Sigmoid colon (tissue), 7 donors: ENCODE data around the gene GPBAR1. TPM values are rescaled to one million over a fixed set of nuclear protein-coding genes. Genes with fewer than 3 reads are reported as not detected.

Experiments
- DNase-seq: peaks from one replicate; pipeline ENCODE4 v3.0.0-alpha.2; 2019
- H3K27ac ChIP-seq, 4 donors: fragments of 200-600 bp; sonication (generic); one replicate each; pipeline ENCODE4 v1.5.1; 2016 to 2019; ENCODE audit warnings: mild to moderate bottlenecking in 1 of 4
- H3K27me3 ChIP-seq, 3 donors: fragments of 200-600 bp; sonication (generic); one replicate each; pipeline ENCODE4 v1.5.1; 2019; ENCODE audit warnings: mild to moderate bottlenecking in 1 of 3
- H3K36me3 ChIP-seq, 4 donors: fragments of 200-600 bp; sonication (generic); one replicate each; pipeline ENCODE4 v1.5.1; 2016 to 2019
- H3K4me1 ChIP-seq, 4 donors: fragments of 200-600 bp; sonication (generic); one replicate each; pipeline ENCODE4 v1.5.1; 2017 to 2019
- H3K4me3 ChIP-seq, 4 donors: fragments of 200-600 bp; sonication (generic); one replicate each; pipeline ENCODE4 v1.5.1; 2017 to 2019; ENCODE audit warnings: mild to moderate bottlenecking in 2 of 4, moderate library complexity in 1 of 4
- H3K9me3 ChIP-seq, 4 donors: fragments of 200-600 bp in 3 of 4; sonication (generic) in 3 of 4; one replicate each; pipeline versions ENCODE4 v1.5.1 to v1.6.1; 2013 to 2019
- CTCF ChIP-seq, 4 experiments: fragments of 450-650 bp in 3 of 4; fragments of 200-600 bp in 1 of 4; IDR thresholded peaks; one replicate each; pipeline ENCODE4 v1.5.1; 2016 to 2019; ENCODE audit warnings: antibody characterized with exemption in 4 of 4, mild to moderate bottlenecking in 3 of 4, moderate library complexity in 2 of 4
- EP300 ChIP-seq, 4 donors: sonication (generic); formaldehyde crosslinking; IDR thresholded peaks; one replicate each; pipeline ENCODE4 v1.6.1; 2017; ENCODE audit warnings: antibody characterized with exemption in 4 of 4
- POLR2A ChIP-seq, 2 donors: fragments of 450-650 bp; IDR thresholded peaks; one replicate each; pipeline ENCODE4 v1.6.1; 2016; ENCODE audit warnings: antibody characterized with exemption in 2 of 2, mild to moderate bottlenecking in 2 of 2, moderate library complexity in 2 of 2
- POLR2AphosphoS5 ChIP-seq, 4 donors: sonication (generic); formaldehyde crosslinking; IDR thresholded peaks; one replicate each; pipeline ENCODE4 v1.6.1; 2017; ENCODE audit warnings: antibody characterized with exemption in 4 of 4
- WGBS, 2 donors: extraction: QIAGEN DNeasy Blood & Tissue Kit; methylation state at CpG; one replicate each; pipeline ENCODE4 v1.1.7; 2013; 5-methylcytosine and 5-hydroxymethylcytosine counted together
- intact Hi-C: fragments of 100-400 bp; cut with DNase I; formaldehyde crosslinking; loops from one replicate; pipeline ENCODE4 v1.15.1; 2023
- polyA plus RNA-seq, 3 donors: library from polyadenylated mRNA; stranded (reverse); fragments of 200-250 nt; gene quantifications; one replicate each; pipeline ENCODE4 v1.2.3, GENCODE V29; 2013
- total RNA-seq, 4 donors: library from RNA; depleted of rRNA; stranded (reverse); fragments of >200 nt; gene quantifications; one replicate each; pipeline ENCODE4 v1.1.0, GENCODE V29; 2016
- donor health status: healthy with polysubstance abuse.
- donor health status: Bipolar disorder and iron deficiency.
- donor health status: healthy.

Gene GPBAR1
- total and polyA plus RNA-seq, 7 donors = 0.60 to 7.1 (median 3.1) TPM

- H3K27ac ChIP-seq = peak overlapping the region in 3 of 4 donors; percentile 49 to 89 (median 82)
- peaks cover 29 to 48% (median 33%) of the 10 kb centered on the region in 4 donors for H3K36me3 ChIP-seq
- peaks cover 0 to 69% (median 65%) of the 10 kb centered on the region in 4 donors for H3K4me1 ChIP-seq
- H3K4me3 ChIP-seq = peak overlapping the region in 1 of 4 donors; percentile 20
- peak; percentile 69 for DNase-seq
- no peaks in the 10 kb centered on the region for H3K27me3 ChIP-seq
- 88 to 91% methylated on average over 39 of the region's 39 CpGs for WGBS, 2 donors
- intact Hi-C loops = no loop called here
- TF ChIP-seq EP300 (IDR thresholded peaks at IDR 0.05) (no peak), POLR2A (IDR thresholded peaks at IDR 0.05) (no peak), CTCF (IDR thresholded peaks at IDR 0.05) (no peak), POLR2AphosphoS5 (IDR thresholded peaks at IDR 0.05) (no peak)
- no peaks in the 10 kb centered on the region for H3K9me3 ChIP-seq
Measured at GRCh38 chr2:218262631-218263586, 2.1 kb downstream of the GPBAR1 start.

- 16 to 51% methylated on average over 17 of the region's 17 CpGs for WGBS, 2 donors
- no peaks in the 10 kb centered on the region for H3K27me3 ChIP-seq
- H3K4me1 ChIP-seq = peaks cover 0 to 69% (median 62%) of the 10 kb centered on the region in 4 donors
- TF ChIP-seq POLR2A (IDR thresholded peaks at IDR 0.05) = no peak
- intact Hi-C loops = no loop called here
- no peak overlapping the region for H3K4me3 ChIP-seq
- H3K9me3 ChIP-seq = no peaks in the 10 kb centered on the region
- peak; percentile 64 for DNase-seq
- peak overlapping the region in 3 of 4 donors; percentile 18 to 82 (median 49) for H3K27ac ChIP-seq
- peaks cover 29 to 48% (median 33%) of the 10 kb centered on the region in 4 donors for H3K36me3 ChIP-seq
Measured at GRCh38 chr2:218263817-218264641, 3.2 kb downstream of the GPBAR1 start.

DNA sequence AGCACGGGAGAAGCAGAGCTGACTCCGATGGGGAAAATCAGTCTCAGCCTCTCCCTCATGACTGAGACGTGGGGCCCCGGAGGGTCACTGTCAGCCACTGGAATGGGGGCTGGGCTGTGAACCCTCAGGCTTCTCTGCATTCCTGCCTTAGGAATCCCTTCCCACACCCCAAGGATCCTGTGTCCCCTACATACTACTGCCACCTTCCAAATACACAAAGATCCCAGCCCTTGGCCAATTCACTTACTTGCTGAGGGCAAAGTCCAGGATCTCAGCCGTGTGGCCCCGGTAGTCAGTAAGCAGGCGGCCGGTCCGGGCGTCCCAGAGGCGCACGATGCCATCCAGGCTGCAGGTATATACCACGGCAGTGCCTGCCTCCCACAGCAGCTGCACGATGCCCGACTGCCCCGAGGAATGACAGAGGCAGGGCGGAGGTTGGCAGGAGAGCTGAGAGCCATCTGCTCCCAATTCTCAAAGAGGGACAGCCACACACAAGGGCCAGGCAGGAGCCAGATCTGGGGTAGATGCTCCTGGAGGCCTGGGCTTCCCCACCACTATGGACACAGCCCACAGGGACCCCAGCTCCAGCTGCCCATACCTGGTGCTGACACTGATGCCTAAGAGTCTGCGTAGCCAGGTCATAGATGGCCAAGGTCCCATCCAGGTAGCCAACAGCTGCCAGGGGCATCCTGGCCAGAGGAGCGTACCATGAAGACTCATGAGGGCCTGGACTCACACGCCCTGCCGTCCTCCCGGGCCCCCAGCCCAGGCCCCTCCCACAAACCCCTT is 4.2 kb downstream of the GPBAR1 start:
- Histone ChIP-seq H3K27ac (peak overlapping the region in 3 of 4 donors; percentile 18 to 82 (median 49)), H3K36me3 (peaks cover 29 to 48% (median 33%) of the 10 kb centered on the region in 4 donors), H3K9me3 (no peaks in the 10 kb centered on the region), H3K4me1 (peaks cover 0 to 64% (median 57%) of the 10 kb centered on the region in 4 donors), H3K4me3 (no peak overlapping the region), H3K27me3 (no peaks in the 10 kb centered on the region)
- intact Hi-C loops = no loop called here
- WGBS, 2 donors = 29 to 74% methylated on average over 22 of the region's 22 CpGs
- DNase-seq = peak; percentile 63
- no peak for TF ChIP-seq EP300 (IDR thresholded peaks at IDR 0.05)
- TF ChIP-seq POLR2A (IDR thresholded peaks at IDR 0.05) = no peak
- TF ChIP-seq POLR2AphosphoS5 (IDR thresholded peaks at IDR 0.05) = no peak
- TF ChIP-seq CTCF (IDR thresholded peaks at IDR 0.05) = no peak

GRCh38 chr2:218265626-218266025 is 4.8 kb downstream of the GPBAR1 start:
- no peaks in the 10 kb centered on the region for H3K27me3 ChIP-seq
- peaks cover 29 to 48% (median 33%) of the 10 kb centered on the region in 4 donors for H3K36me3 ChIP-seq
- H3K9me3 ChIP-seq = no peaks in the 10 kb centered on the region
- intact Hi-C loops = no loop called here
- H3K4me1 ChIP-seq = peaks cover 0 to 57% (median 52%) of the 10 kb centered on the region in 4 donors
- H3K27ac ChIP-seq = no peak overlapping the region
- 86 to 93% methylated on average over 8 of the region's 8 CpGs for WGBS, 2 donors
- no peak overlapping the region for H3K4me3 ChIP-seq
- no peak for TF ChIP-seq EP300 (IDR thresholded peaks at IDR 0.05)
- TF ChIP-seq POLR2AphosphoS5 (IDR thresholded peaks at IDR 0.05) = no peak
- TF ChIP-seq CTCF (IDR thresholded peaks at IDR 0.05) = no peak
- TF ChIP-seq POLR2A (IDR thresholded peaks at IDR 0.05) = no peak
- no peak for DNase-seq
